SK-N-SH (cell line): Measurements from ENCODE around the gene BAIAP3.

Source experiments
- GABPA ChIP-seq: IDR thresholded peaks from 2 replicates; pipeline ENCODE4 v1.4.0; 2012; ENCODE audit warnings: low read depth, mild to moderate bottlenecking
- JUND ChIP-seq: IDR thresholded peaks from 2 replicates; pipeline ENCODE4 v1.4.0; 2012
- POLR2AphosphoS5 ChIP-seq: IDR thresholded peaks from 2 replicates; pipeline ENCODE4 v1.6.1; 2012; ENCODE audit warnings: low read depth, low read length

DNA sequence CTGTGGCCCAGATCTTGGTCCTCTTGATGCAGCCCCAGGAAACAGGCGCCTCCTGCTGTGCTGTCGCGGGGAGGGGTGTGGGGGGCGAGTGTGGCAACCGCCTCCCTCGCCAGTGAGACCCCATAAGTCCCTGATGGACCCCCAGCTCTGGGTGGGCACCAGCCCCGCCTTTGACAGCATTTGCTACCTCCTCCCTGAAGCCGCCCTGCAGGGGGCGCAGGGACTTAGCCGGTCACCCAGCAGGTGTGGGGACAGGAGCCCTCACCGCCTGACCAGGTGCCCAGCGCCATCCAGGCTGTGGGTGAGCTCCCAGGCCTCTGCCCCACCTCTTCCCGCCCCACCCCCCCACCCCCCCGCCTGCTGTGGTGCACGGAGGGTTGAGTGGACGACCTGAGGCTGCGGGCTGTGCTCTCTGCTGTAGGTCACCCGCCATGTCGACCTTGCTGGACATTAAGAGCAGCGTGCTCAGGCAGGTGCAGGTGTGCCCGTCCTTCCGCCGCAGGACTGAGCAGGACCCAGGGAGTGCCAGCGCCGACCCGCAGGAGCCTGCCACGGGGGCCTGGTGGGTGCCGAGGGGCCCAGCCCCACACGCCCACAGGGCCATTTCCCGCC, 4.8 kb downstream of the BAIAP3 start:
- no peak for TF ChIP-seq JUND
- TF ChIP-seq GABPA, result no peak
- no peak for TF ChIP-seq POLR2AphosphoS5
